Endothelial cell of umbilical vein (primary cell): ENCODE measurements around the gene CNOT10. TPM values are rescaled to one million over a fixed set of nuclear protein-coding genes. Genes with fewer than 3 reads are reported as not detected.
"Not testable (repeated sequence)": the region's sequence is repeated elsewhere in the genome, so short reads cannot be mapped to it uniquely, and the experiment has no call there.

ENCODE experiments used
- BruUV-seq: library from RNA; stranded (reverse); fragments of 400-500 nt; replicated peaks from 2 replicates; lab custom pipeline; 2021; lab: Mats Ljungman, UMichigan
- CTCF ChIA-PET: fragments of 300-600, 350-600 bp; sonication (Branson Sonifier 250); formaldehyde crosslinking; loops from one replicate; lab custom pipeline; 2021; ENCODE audit warnings: antibody characterized with exemption, inconsistent platforms; lab: Charles Lee
- POLR2A ChIA-PET: fragments of 300-600, 350-600 bp; sonication (Branson Sonifier 250); formaldehyde crosslinking; loops from one replicate; lab custom pipeline; 2021; ENCODE audit warnings: antibody characterized with exemption, inconsistent platforms; lab: Charles Lee
- DNase-seq: peaks from one replicate; pipeline ENCODE4 v3.0.0-alpha.2; 2011; ENCODE audit warnings: low read depth, low spot score
- FAIRE-seq: peaks from 2 replicates; lab custom pipeline; 2011; peaks lifted over from hg19 to GRCh38; lab: Jason Lieb, UNC
- H2AFZ ChIP-seq: 2 replicates; pipeline ENCODE4 v1.6.0; 2012; ENCODE audit warnings: low read depth, low read length, control low read depth, inconsistent platforms
- H3K27ac ChIP-seq: 2 replicates; pipeline ENCODE4 v1.5.1; 2011; ENCODE audit warnings: low read depth, mild to moderate bottlenecking, control low read depth, low read length, moderate library complexity; ENCODE audit not compliant: insufficient read depth
- H3K27me3 ChIP-seq, 2 experiments: 2 replicates each; pipeline versions ENCODE4 v1.6.0 to v1.6.1; 2011; ENCODE audit warnings: low read length in 2 of 2, mixed read lengths in 1 of 2; ENCODE audit not compliant: control insufficient read depth in 2 of 2, insufficient read depth in 2 of 2
- H3K36me3 ChIP-seq, 2 experiments: 2 replicates in 1 of 2; 3 replicates in 1 of 2; pipeline ENCODE4 v1.5.1; 2011; ENCODE audit warnings: low read length in 2 of 2, mild to moderate bottlenecking in 1 of 2, moderate library complexity in 1 of 2; ENCODE audit not compliant: control insufficient read depth in 2 of 2, insufficient read depth in 2 of 2; ENCODE audit errors: extremely low read depth in 1 of 2
- H3K4me1 ChIP-seq: 3 replicates; pipeline ENCODE4 v1.5.1; 2011; ENCODE audit warnings: mild to moderate bottlenecking, low read length; ENCODE audit not compliant: control insufficient read depth, insufficient read depth; ENCODE audit errors: extremely low read depth
- H3K4me2 ChIP-seq: 2 replicates; pipeline ENCODE4 v1.6.1; 2011; ENCODE audit warnings: low read length, control low read depth, mixed read lengths; ENCODE audit not compliant: insufficient read depth
- H3K4me3 ChIP-seq, 3 experiments: fragments of 200-600 bp in 1 of 3; sonication (generic), shearing (Covaris generic) in 1 of 3; replicated peaks in 1 of 3; 2 replicates each; pipeline ENCODE4 v1.5.1; 2011 to 2016; ENCODE audit warnings: control low read depth in 3 of 3, low read length in 3 of 3, mild to moderate bottlenecking in 2 of 3, inconsistent platforms in 1 of 3, low read depth in 1 of 3, moderate library complexity in 1 of 3; ENCODE audit not compliant: insufficient read depth in 1 of 3
- H3K79me2 ChIP-seq: 2 replicates; pipeline ENCODE4 v1.6.0; 2012; ENCODE audit warnings: low read length, inconsistent platforms; ENCODE audit not compliant: control insufficient read depth, insufficient read depth
- H3K9ac ChIP-seq: replicated peaks from 2 replicates; pipeline ENCODE3; 2011; ENCODE audit warnings: low read length, control low read depth; ENCODE audit not compliant: insufficient read depth; ENCODE audit errors: extremely low read depth
- H3K9me1 ChIP-seq: replicated peaks from 3 replicates; pipeline ENCODE4 v1.6.0; 2011; ENCODE audit warnings: mild to moderate bottlenecking, low read length; ENCODE audit not compliant: control insufficient read depth, insufficient read depth; ENCODE audit errors: extremely low read depth
- H3K9me3 ChIP-seq: replicated peaks from 2 replicates; pipeline ENCODE4 v1.5.1; 2012; ENCODE audit warnings: low read length, inconsistent platforms; ENCODE audit not compliant: control insufficient read depth, insufficient read depth
- H4K20me1 ChIP-seq: replicated peaks from 2 replicates; pipeline ENCODE3; 2011; ENCODE audit warnings: mild to moderate bottlenecking, low read length; ENCODE audit not compliant: control insufficient read depth, insufficient read depth; ENCODE audit errors: extremely low read depth
- CTCF ChIP-seq, 2 donors: IDR thresholded peaks; 1 replicate in 1 of 2; 2 replicates in 1 of 2; pipeline ENCODE4 v1.5.1; 2011; ENCODE audit warnings: low read length in 2 of 2, mild to moderate bottlenecking in 2 of 2, moderate library complexity in 2 of 2, control low read depth in 1 of 2, inconsistent platforms in 1 of 2, low read depth in 1 of 2; ENCODE audit not compliant: insufficient read depth in 1 of 2; ENCODE audit errors: extremely low read depth in 1 of 2
- EZH2 ChIP-seq: IDR thresholded peaks from 2 replicates; pipeline ENCODE4 v1.6.1; 2012; ENCODE audit warnings: borderline replicate concordance, low read depth, mild to moderate bottlenecking, moderate library complexity, low read length, inconsistent platforms; ENCODE audit not compliant: severe bottlenecking
- GATA2 ChIP-seq: IDR thresholded peaks from 2 replicates; pipeline ENCODE4 v1.7.0; 2011; ENCODE audit warnings: low read depth, mild to moderate bottlenecking, moderate library complexity, mixed read lengths, low read length; ENCODE audit not compliant: insufficient read length, insufficient read depth
- JUN ChIP-seq: IDR thresholded peaks from 2 replicates; pipeline ENCODE4 v1.6.1; 2011; ENCODE audit warnings: borderline replicate concordance, low read depth; ENCODE audit not compliant: insufficient read length, insufficient read depth
- MAX ChIP-seq: IDR thresholded peaks from 2 replicates; pipeline ENCODE4 v1.6.1; 2011; ENCODE audit not compliant: insufficient read depth, insufficient read length
- MYC ChIP-seq: IDR thresholded peaks from one replicate; pipeline ENCODE4 v1.6.1; 2011; ENCODE audit warnings: mild to moderate bottlenecking, low read depth, low read length
- POLR2A ChIP-seq: IDR thresholded peaks from 2 replicates; pipeline ENCODE4 v1.6.1; 2012; ENCODE audit warnings: low read depth, mild to moderate bottlenecking, control low read depth, low read length
- dilution Hi-C: fragments of 300-500 bp; cut with MboI; formaldehyde crosslinking; loops from one replicate; pipeline ENCODE4 v1.15.0; 2019; ENCODE audit warnings: low sequenced_read_pairs; ENCODE audit not compliant: extremely low pct_ligation_motif_present
- intact Hi-C: fragments of 100-400 bp; cut with micrococcal nuclease; formaldehyde crosslinking; loops from one replicate; pipeline ENCODE4 v1.10.0; 2022
- polyA plus RNA-seq, 4 experiments: library from polyadenylated mRNA; depleted of rRNA in 3 of 4; stranded (reverse) in 3 of 4; unstranded in 1 of 4; fragments of >200 nt; gene quantifications; 2 replicates each; pipeline versions ENCODE4 v1.2.1 to v1.2.3, GENCODE V29; 2011 to 2012; ENCODE audit warnings: missing spikeins in 1 of 4
- total RNA-seq: library from RNA; stranded (reverse); gene quantifications from 2 replicates; pipeline ENCODE4 v1.2.3, GENCODE V29; 2021

Gene CNOT10
- total and polyA plus RNA-seq, 2 donors (not counting 3 experiments of a cell fraction or from before 2014, with no cell fraction given): 23.6 to 28.6 TPM

- POLR2A ChIA-PET: not testable (repeated sequence)
Measured at GRCh38 chr3:32652337-32653100, 32.5 kb upstream of the CNOT10 start.

GRCh38 chr3:32655167-32655566 lies 29.8 kb upstream of the CNOT10 start:
- Histone ChIP-seq H2AFZ (no peak overlapping the region), H3K9me1 (no peaks in the 10 kb centered on the region), H4K20me1 (no peaks in the 10 kb centered on the region), H3K27me3 (peaks cover 3 to 18% of the 10 kb centered on the region in 2 experiments), H3K4me2 (no peak overlapping the region), H3K4me3 (no peak overlapping the region), H3K79me2 (no peaks in the 10 kb centered on the region), H3K9me3 (no peaks in the 10 kb centered on the region), H3K27ac (no peak overlapping the region), H3K9ac (no peak overlapping the region), H3K36me3 (no peaks in the 10 kb centered on the region), H3K4me1 (no peaks in the 10 kb centered on the region)
- dilution Hi-C loops (no loop called here), intact Hi-C loops (no loop called here)
- TF ChIP-seq GATA2 (no peak), CTCF (IDR thresholded peaks at IDR 0.05; ENCODE audit: extremely low read depth in 1 of 2, insufficient read depth in 1 of 2, low read depth in 1 of 2, low read length in 2 of 2) (no peak), MYC (no peak), MAX (no peak), POLR2A (no peak), EZH2 (no peak), JUN (no peak)
- ChIA-PET CTCF (interaction anchor here (0.6 kb wide), 1 partner anchor 11 kb away, joined by 3 read pairs; no protein-coding TSS in a partner anchor), POLR2A (no interaction called here)
- FAIRE-seq (no peak), DNase-seq (no peak)
- BruUV-seq: no TSS peak

More at GRCh38 chr3:32652337-32653100, 32.5 kb upstream of the CNOT10 start:
- H3K4me2 ChIP-seq, H3K36me3 ChIP-seq, H4K20me1 ChIP-seq, intact Hi-C loops, H3K4me3 ChIP-seq, H3K4me1 ChIP-seq, DNase-seq, H2AFZ ChIP-seq, H3K9ac ChIP-seq, BruUV-seq, FAIRE-seq, H3K9me3 ChIP-seq, dilution Hi-C loops, H3K9me1 ChIP-seq, H3K79me2 ChIP-seq, H3K27ac ChIP-seq, H3K27me3 ChIP-seq: not testable (repeated sequence)
- CTCF ChIA-PET: interaction anchor here (1.0 kb wide), 1 partner anchor 142 kb away, joined by 4 read pairs; no protein-coding TSS in a partner anchor
